ENCODE measurements around the gene CENPN.

DNA sequence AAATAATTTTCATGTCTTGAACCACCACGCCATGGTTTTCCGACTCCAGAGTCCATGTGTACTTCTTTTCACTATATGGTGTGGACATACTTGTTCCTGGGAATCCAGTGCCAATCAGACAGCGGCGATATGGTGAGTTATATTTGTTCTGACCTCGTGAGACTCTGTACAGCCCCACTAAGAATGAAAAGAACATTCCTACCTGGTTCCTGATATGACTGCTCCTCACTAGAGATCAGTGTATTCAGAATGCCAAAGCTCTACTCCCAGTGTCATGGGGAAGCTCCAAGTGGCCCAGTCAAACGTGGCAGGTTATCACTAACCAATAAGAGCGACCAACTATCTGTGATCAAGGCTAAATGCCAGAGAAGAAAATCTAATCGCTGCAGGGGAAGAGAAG lies 64.0 kb downstream of the CENPN start:
- TF ChIP-seq, protein P1, sequence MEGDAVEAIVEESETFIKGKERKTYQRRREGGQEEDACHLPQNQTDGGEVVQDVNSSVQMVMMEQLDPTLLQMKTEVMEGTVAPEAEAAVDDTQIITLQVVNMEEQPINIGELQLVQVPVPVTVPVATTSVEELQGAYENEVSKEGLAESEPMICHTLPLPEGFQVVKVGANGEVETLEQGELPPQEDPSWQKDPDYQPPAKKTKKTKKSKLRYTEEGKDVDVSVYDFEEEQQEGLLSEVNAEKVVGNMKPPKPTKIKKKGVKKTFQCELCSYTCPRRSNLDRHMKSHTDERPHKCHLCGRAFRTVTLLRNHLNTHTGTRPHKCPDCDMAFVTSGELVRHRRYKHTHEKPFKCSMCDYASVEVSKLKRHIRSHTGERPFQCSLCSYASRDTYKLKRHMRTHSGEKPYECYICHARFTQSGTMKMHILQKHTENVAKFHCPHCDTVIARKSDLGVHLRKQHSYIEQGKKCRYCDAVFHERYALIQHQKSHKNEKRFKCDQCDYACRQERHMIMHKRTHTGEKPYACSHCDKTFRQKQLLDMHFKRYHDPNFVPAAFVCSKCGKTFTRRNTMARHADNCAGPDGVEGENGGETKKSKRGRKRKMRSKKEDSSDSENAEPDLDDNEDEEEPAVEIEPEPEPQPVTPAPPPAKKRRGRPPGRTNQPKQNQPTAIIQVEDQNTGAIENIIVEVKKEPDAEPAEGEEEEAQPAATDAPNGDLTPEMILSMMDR (IDR thresholded peaks at IDR 0.05), result no peak
- TF ChIP-seq SIN3A (IDR thresholded peaks at IDR 0.05; ENCODE audit: borderline replicate concordance, insufficient read depth, low read depth, low read length), result no peak
